Dedifferentiated amniotic fluid mesenchymal stem cell (primary cell): ENCODE data around the gene RNF223.
"Not testable (repeated sequence)": the region's sequence is repeated elsewhere in the genome, so short reads cannot be mapped to it uniquely, and the experiment has no call there.

Experiments
- DNase-seq: peaks from one replicate; pipeline ENCODE4 v3.0.0-alpha.2; 2016; ENCODE audit errors: extremely low spot score

Gene RNF223

GRCh38 chr1:1087351-1088028 lies 13.4 kb upstream of the RNF223 start:
- DNase-seq = no peak

GRCh38 chr1:1086911-1087341 lies 12.8 kb upstream of the RNF223 start:
- DNase-seq = no peak

- DNase-seq = no peak
Measured at GRCh38 chr1:1085911-1086841, 12.1 kb upstream of the RNF223 start.

- DNase-seq = no peak
Measured at GRCh38 chr1:1085171-1085841, 11.2 kb upstream of the RNF223 start.

- no peak for DNase-seq
Measured at GRCh38 chr1:1084372-1085170, 10.5 kb upstream of the RNF223 start.

GRCh38 chr1:1083416-1084371 lies 9.6 kb upstream of the RNF223 start:
- no peak for DNase-seq

- no peak for DNase-seq
Measured at GRCh38 chr1:1082776-1083415, 8.8 kb upstream of the RNF223 start.

GRCh38 chr1:1082239-1082775 lies 8.2 kb upstream of the RNF223 start:
- no peak for DNase-seq

- no peak for DNase-seq
Measured at GRCh38 chr1:1081311-1082238, 7.5 kb upstream of the RNF223 start.

GRCh38 chr1:1080951-1081310 lies 6.8 kb upstream of the RNF223 start:
- DNase-seq = no peak

GRCh38 chr1:1080122-1080757 lies 6.1 kb upstream of the RNF223 start:
- no peak for DNase-seq

GRCh38 chr1:1079408-1080121 lies 5.5 kb upstream of the RNF223 start:
- peak; percentile 47 for DNase-seq

- not testable (repeated sequence) for DNase-seq
Measured at GRCh38 chr1:1077396-1077795, 3.3 kb upstream of the RNF223 start.

- no peak for DNase-seq
Measured at GRCh38 chr1:1075148-1075935, 1.2 kb upstream of the RNF223 start.

GRCh38 chr1:1074631-1075147 lies 583 bp upstream of the RNF223 start:
- no peak for DNase-seq
